MG63 (cell line): Measurements from ENCODE around the gene OR9A2. TPM values are rescaled to one million over a fixed set of nuclear protein-coding genes. Genes with fewer than 3 reads are reported as not detected.
A peak's percentile ranks its signal among the peaks of the same experiment; 100 is the strongest.

ENCODE experiments used
- DNase-seq: peaks from one replicate; pipeline ENCODE4 v3.0.0-alpha.2; 2020
- H3K27me3 ChIP-seq: fragments of 250-450 bp; sonication (Bioruptor Pico); 2 replicates; pipeline ENCODE4 v1.5.1; 2020; ENCODE audit warnings: mild to moderate bottlenecking, moderate library complexity
- H3K36me3 ChIP-seq: fragments of 250-450 bp; sonication (Bioruptor Pico); 2 replicates; pipeline ENCODE4 v1.5.1; 2020; ENCODE audit warnings: mild to moderate bottlenecking, moderate library complexity
- H3K4me3 ChIP-seq: fragments of 250-450 bp; sonication (Bioruptor Pico); 2 replicates; pipeline ENCODE4 v1.5.1; 2020; ENCODE audit warnings: mild to moderate bottlenecking, moderate library complexity
- H3K9me3 ChIP-seq: fragments of 250-450 bp; sonication (Bioruptor Pico); 2 replicates; pipeline ENCODE4 v1.5.1; 2020; ENCODE audit warnings: mild to moderate bottlenecking, moderate library complexity
- total RNA-seq: library from RNA; depleted of rRNA; stranded (reverse); fragments of >200 nt; shearing (Covaris generic); gene quantifications from 2 replicates; pipeline ENCODE4 v1.2.3, GENCODE V29; 2014; ENCODE audit warnings: low replicate concordance

The OR9A2 gene
- total RNA-seq, 1 experiment from 2014 or later = not detected

- Histone ChIP-seq H3K36me3 (no peaks in the 10 kb centered on the region), H3K27me3 (no peaks in the 10 kb centered on the region), H3K9me3 (no peaks in the 10 kb centered on the region), H3K4me3 (no peak overlapping the region)
- no peak for DNase-seq
Observed at GRCh38 chr7:143040209-143040715, 13.3 kb upstream of the OR9A2 start.

- no peak overlapping the region for H3K4me3 ChIP-seq
- H3K9me3 ChIP-seq = no peaks in the 10 kb centered on the region
- no peaks in the 10 kb centered on the region for H3K36me3 ChIP-seq
- no peaks in the 10 kb centered on the region for H3K27me3 ChIP-seq
- no peak for DNase-seq
Observed at GRCh38 chr7:143038635-143039034, 11.7 kb upstream of the OR9A2 start.

GRCh38 chr7:143027683-143028082, 751 bp upstream of the OR9A2 start:
- Histone ChIP-seq H3K36me3 (no peaks in the 10 kb centered on the region), H3K9me3 (no peaks in the 10 kb centered on the region), H3K27me3 (no peaks in the 10 kb centered on the region), H3K4me3 (no peak overlapping the region)
- DNase-seq = no peak

GRCh38 chr7:143025371-143025770, 1.6 kb downstream of the OR9A2 start:
- no peak overlapping the region for H3K4me3 ChIP-seq
- no peaks in the 10 kb centered on the region for H3K9me3 ChIP-seq
- H3K36me3 ChIP-seq = no peaks in the 10 kb centered on the region
- no peak for DNase-seq
- H3K27me3 ChIP-seq = no peaks in the 10 kb centered on the region

- H3K27me3 ChIP-seq = no peaks in the 10 kb centered on the region
- H3K9me3 ChIP-seq = no peaks in the 10 kb centered on the region
- no peak for DNase-seq
- no peaks in the 10 kb centered on the region for H3K36me3 ChIP-seq
- no peak overlapping the region for H3K4me3 ChIP-seq
Observed at GRCh38 chr7:143023047-143023446, 3.9 kb downstream of the OR9A2 start.

GRCh38 chr7:143018931-143019330, 8.0 kb downstream of the OR9A2 start:
- Histone ChIP-seq H3K4me3 (no peak overlapping the region), H3K36me3 (no peaks in the 10 kb centered on the region), H3K9me3 (no peaks in the 10 kb centered on the region), H3K27me3 (no peaks in the 10 kb centered on the region)
- no peak for DNase-seq

GRCh38 chr7:143016996-143017395, 9.9 kb downstream of the OR9A2 start:
- Histone ChIP-seq H3K36me3 (no peaks in the 10 kb centered on the region), H3K27me3 (no peaks in the 10 kb centered on the region), H3K9me3 (no peaks in the 10 kb centered on the region), H3K4me3 (no peak overlapping the region)
- DNase-seq = no peak

GRCh38 chr7:143015926-143016490, 10.9 kb downstream of the OR9A2 start:
- no peak for DNase-seq
- no peaks in the 10 kb centered on the region for H3K27me3 ChIP-seq
- H3K4me3 ChIP-seq = no peak overlapping the region
- no peaks in the 10 kb centered on the region for H3K9me3 ChIP-seq
- no peaks in the 10 kb centered on the region for H3K36me3 ChIP-seq

- Histone ChIP-seq H3K9me3 (no peaks in the 10 kb centered on the region), H3K27me3 (no peaks in the 10 kb centered on the region), H3K36me3 (no peaks in the 10 kb centered on the region), H3K4me3 (no peak overlapping the region)
- no peak for DNase-seq
Observed at GRCh38 chr7:143015084-143015483, 11.8 kb downstream of the OR9A2 start.

- Histone ChIP-seq H3K27me3 (no peaks in the 10 kb centered on the region), H3K9me3 (no peaks in the 10 kb centered on the region), H3K36me3 (no peaks in the 10 kb centered on the region), H3K4me3 (no peak overlapping the region)
- DNase-seq = peak; percentile 30
Observed at GRCh38 chr7:143013893-143014292, 13.0 kb downstream of the OR9A2 start.

GRCh38 chr7:143013473-143013872, 13.5 kb downstream of the OR9A2 start:
- Histone ChIP-seq H3K36me3 (no peaks in the 10 kb centered on the region), H3K9me3 (no peaks in the 10 kb centered on the region), H3K27me3 (no peaks in the 10 kb centered on the region), H3K4me3 (no peak overlapping the region)
- DNase-seq = no peak

- no peak overlapping the region for H3K4me3 ChIP-seq
- no peaks in the 10 kb centered on the region for H3K9me3 ChIP-seq
- H3K27me3 ChIP-seq = no peaks in the 10 kb centered on the region
- H3K36me3 ChIP-seq = no peaks in the 10 kb centered on the region
- DNase-seq = no peak
Observed at GRCh38 chr7:143012409-143012808, 14.5 kb downstream of the OR9A2 start.

- DNase-seq = no peak
- Histone ChIP-seq H3K27me3 (no peaks in the 10 kb centered on the region), H3K4me3 (no peak overlapping the region), H3K36me3 (no peaks in the 10 kb centered on the region), H3K9me3 (no peaks in the 10 kb centered on the region)
Observed at GRCh38 chr7:143012001-143012400, 14.9 kb downstream of the OR9A2 start.

- H3K9me3 ChIP-seq = no peaks in the 10 kb centered on the region
- H3K36me3 ChIP-seq = no peaks in the 10 kb centered on the region
- H3K4me3 ChIP-seq = no peak overlapping the region
- no peaks in the 10 kb centered on the region for H3K27me3 ChIP-seq
- DNase-seq = peak; percentile 43
Observed at GRCh38 chr7:143008007-143008901, 18.7 kb downstream of the OR9A2 start.

GRCh38 chr7:143005632-143006260, 21.2 kb downstream of the OR9A2 start:
- H3K4me3 ChIP-seq = no peak overlapping the region
- no peaks in the 10 kb centered on the region for H3K27me3 ChIP-seq
- H3K36me3 ChIP-seq = no peaks in the 10 kb centered on the region
- no peak for DNase-seq
- H3K9me3 ChIP-seq = no peaks in the 10 kb centered on the region

- DNase-seq = no peak
- H3K27me3 ChIP-seq = no peaks in the 10 kb centered on the region
- H3K9me3 ChIP-seq = no peaks in the 10 kb centered on the region
- no peaks in the 10 kb centered on the region for H3K36me3 ChIP-seq
- no peak overlapping the region for H3K4me3 ChIP-seq
Observed at GRCh38 chr7:143003393-143004051, 23.4 kb downstream of the OR9A2 start.

GRCh38 chr7:143002898-143003297, 24.0 kb downstream of the OR9A2 start:
- no peak for DNase-seq
- H3K36me3 ChIP-seq = no peaks in the 10 kb centered on the region
- no peaks in the 10 kb centered on the region for H3K9me3 ChIP-seq
- H3K4me3 ChIP-seq = no peak overlapping the region
- H3K27me3 ChIP-seq = no peaks in the 10 kb centered on the region
